Liver (tissue), 9 donors: Measurements from ENCODE around the gene AGA. TPM values are rescaled to one million over a fixed set of nuclear protein-coding genes. Genes with fewer than 3 reads are reported as not detected.
A peak's percentile ranks its signal among the peaks of the same experiment; 100 is the strongest.

Experiments
- DNase-seq: peaks from one replicate; pipeline ENCODE4 v3.0.0-alpha.2; 2017; ENCODE audit warnings: low spot score
- H3K27ac ChIP-seq, 2 donors: one replicate each; pipeline ENCODE4 v1.7.0; 2013; ENCODE audit warnings: inconsistent platforms in 2 of 2, low read length in 2 of 2, control low read depth in 1 of 2, low read depth in 1 of 2, mild to moderate bottlenecking in 1 of 2
- H3K27me3 ChIP-seq, 4 donors: one replicate each; pipeline versions ENCODE4 v1.6.1 to v1.7.0; 2013; ENCODE audit warnings: low read length in 3 of 4, inconsistent platforms in 1 of 4, mild to moderate bottlenecking in 1 of 4, moderate library complexity in 1 of 4; ENCODE audit not compliant: control insufficient read depth in 4 of 4, insufficient read depth in 4 of 4
- H3K36me3 ChIP-seq, 4 donors: one replicate each; pipeline versions ENCODE4 v1.6.1 to v1.7.0; 2013; ENCODE audit warnings: low read length in 3 of 4, mild to moderate bottlenecking in 3 of 4, low read depth in 1 of 4, moderate library complexity in 1 of 4; ENCODE audit not compliant: control insufficient read depth in 4 of 4, insufficient read depth in 3 of 4
- H3K4me1 ChIP-seq, 4 donors: one replicate each; pipeline versions ENCODE4 v1.6.1 to v1.7.0; 2013; ENCODE audit warnings: low read length in 3 of 4, mild to moderate bottlenecking in 3 of 4, moderate library complexity in 1 of 4; ENCODE audit not compliant: control insufficient read depth in 4 of 4, insufficient read depth in 4 of 4
- H3K4me3 ChIP-seq, 3 donors: one replicate each; pipeline versions ENCODE4 v1.6.1 to v1.7.0; 2013; ENCODE audit warnings: low read length in 3 of 3, control low read depth in 1 of 3, low read depth in 1 of 3, mild to moderate bottlenecking in 1 of 3
- H3K9ac ChIP-seq, 2 donors: one replicate each; pipeline ENCODE4 v1.7.0; 2013; ENCODE audit warnings: low read length in 2 of 2, mild to moderate bottlenecking in 2 of 2, moderate library complexity in 2 of 2, control low read depth in 1 of 2, low read depth in 1 of 2
- H3K9me3 ChIP-seq, 4 donors: one replicate each; pipeline versions ENCODE4 v1.6.1 to v1.7.0; 2013; ENCODE audit warnings: low read length in 3 of 4; ENCODE audit not compliant: control insufficient read depth in 4 of 4
- ATF3 ChIP-seq: IDR thresholded peaks from 2 replicates; pipeline ENCODE4 v1.6.1; 2016; ENCODE audit warnings: antibody characterized with exemption
- CTCF ChIP-seq: fragments of 150-350 bp; IDR thresholded peaks from 2 replicates; pipeline ENCODE4 v1.5.1; 2017; ENCODE audit warnings: improper control_type of control experiment, low read depth, low read length; ENCODE audit not compliant: missing input control
- EGR1 ChIP-seq, 2 donors: IDR thresholded peaks; 2 replicates each; pipeline ENCODE4 v1.6.1; 2016 to 2018; ENCODE audit warnings: antibody characterized with exemption in 2 of 2, low read depth in 2 of 2
- FOXA1 ChIP-seq: IDR thresholded peaks from 2 replicates; pipeline ENCODE4 v1.6.1; 2016; ENCODE audit warnings: antibody characterized with exemption
- FOXA2 ChIP-seq: IDR thresholded peaks from 2 replicates; pipeline ENCODE4 v1.6.1; 2016; ENCODE audit warnings: antibody characterized with exemption
- GABPA ChIP-seq, 2 donors: IDR thresholded peaks in 1 of 2; conservative IDR thresholded peaks in 1 of 2; 2 replicates each; pipeline ENCODE4 v1.6.1; 2016; ENCODE audit warnings: antibody characterized with exemption in 2 of 2, mild to moderate bottlenecking in 1 of 2, moderate library complexity in 1 of 2
- HNF4A ChIP-seq, 2 donors: conservative IDR thresholded peaks; 2 replicates each; pipeline ENCODE4 v1.6.1; 2016; ENCODE audit warnings: antibody characterized with exemption in 2 of 2, mild to moderate bottlenecking in 2 of 2
- HNF4G ChIP-seq: IDR thresholded peaks from 2 replicates; pipeline ENCODE4 v1.6.1; 2016; ENCODE audit warnings: antibody characterized with exemption
- JUND ChIP-seq, 2 donors: IDR thresholded peaks; 2 replicates each; pipeline ENCODE4 v1.6.1; 2016; ENCODE audit warnings: antibody characterized with exemption in 2 of 2
- MAX ChIP-seq: IDR thresholded peaks from 2 replicates; pipeline ENCODE4 v1.6.1; 2016; ENCODE audit warnings: antibody characterized with exemption
- NR2F2 ChIP-seq: IDR thresholded peaks from 2 replicates; pipeline ENCODE4 v1.6.1; 2016; ENCODE audit warnings: antibody characterized with exemption
- RAD21 ChIP-seq, 2 donors: IDR thresholded peaks; 2 replicates each; pipeline ENCODE4 v1.6.1; 2016; ENCODE audit warnings: antibody characterized with exemption in 2 of 2, mild to moderate bottlenecking in 2 of 2
- REST ChIP-seq: IDR thresholded peaks from 2 replicates; pipeline ENCODE4 v1.6.1; 2016; ENCODE audit warnings: antibody characterized with exemption, mild to moderate bottlenecking
- RXRA ChIP-seq, 2 donors: IDR thresholded peaks; 2 replicates each; pipeline ENCODE4 v1.6.1; 2017 to 2018; ENCODE audit warnings: antibody characterized with exemption in 2 of 2, mild to moderate bottlenecking in 1 of 2
- SP1 ChIP-seq: IDR thresholded peaks from 2 replicates; pipeline ENCODE4 v1.6.1; 2018; ENCODE audit warnings: antibody characterized with exemption, mild to moderate bottlenecking
- TAF1 ChIP-seq: conservative IDR thresholded peaks from 2 replicates; pipeline ENCODE4 v1.6.1; 2016; ENCODE audit warnings: antibody characterized with exemption, mild to moderate bottlenecking
- YY1 ChIP-seq: IDR thresholded peaks from 2 replicates; pipeline ENCODE4 v1.6.1; 2016; ENCODE audit warnings: antibody characterized with exemption, mild to moderate bottlenecking
- ZBTB33 ChIP-seq: IDR thresholded peaks from 2 replicates; pipeline ENCODE4 v1.6.1; 2016; ENCODE audit warnings: antibody characterized with exemption
- WGBS: extraction: QIAGEN DNeasy Blood & Tissue Kit; methylation state at CpG from one replicate; pipeline ENCODE4 v1.1.7; 2013; 5-methylcytosine and 5-hydroxymethylcytosine counted together
- polyA plus RNA-seq, 2 donors: library from polyadenylated mRNA; stranded (reverse) in 1 of 2; unstranded in 1 of 2; fragments of 200-250 nt in 1 of 2; fragments of >200 nt in 1 of 2; fragmentation: Nextera tagmentation in 1 of 2; extraction: Ambion mirVana in 1 of 2; gene quantifications; one replicate each; pipeline versions ENCODE4 v1.2.1 to v1.2.3, GENCODE V29; 2013 to 2015
- total RNA-seq, 2 donors: library from RNA; depleted of rRNA; stranded (reverse); fragments of >200 nt; gene quantifications; one replicate each; pipeline ENCODE4 v1.2.3, GENCODE V29; 2014
- donor health status: healthy.
- donor health status: healthy.
- donor health status: healthy.
- donor health status: healthy.
- donor health status: healthy.

Gene AGA
- total and polyA plus RNA-seq, 4 donors = 12.9 to 38.4 (median 35.6) TPM

- Histone ChIP-seq H3K27me3 (no peaks in the 10 kb centered on the region), H3K4me3 (no peak overlapping the region), H3K9me3 (no peaks in the 10 kb centered on the region), H3K4me1 (peaks cover 4 to 16% (median 12%) of the 10 kb centered on the region in 4 donors), H3K36me3 (no peaks in the 10 kb centered on the region), H3K9ac (no peak overlapping the region), H3K27ac (peak overlapping the region; percentile 15 to 28)
- peak; percentile 26 for TF ChIP-seq MAX
- no peak for TF ChIP-seq CTCF
- peak in 1 of 2 donors; percentile 53 for TF ChIP-seq JUND (IDR thresholded peaks at IDR 0.05)
- no peak for TF ChIP-seq GABPA (IDR thresholded peaks at IDR 0.05 in 1 of 2, conservative IDR thresholded peaks at IDR 0.05 in 1 of 2)
- peak; percentile 63 for TF ChIP-seq FOXA2
- no peak for TF ChIP-seq EGR1 (IDR thresholded peaks at IDR 0.05; ENCODE audit: low read depth in 2 of 2)
- TF ChIP-seq HNF4G = no peak
- TF ChIP-seq FOXA1 = peak; percentile 45
- peak; percentile 30 to 55 for TF ChIP-seq HNF4A (conservative IDR thresholded peaks at IDR 0.05)
- peak; percentile 78 for TF ChIP-seq ZBTB33
- TF ChIP-seq RXRA (IDR thresholded peaks at IDR 0.05) = peak; percentile 47 to 61
- peak; percentile 24 for TF ChIP-seq REST
- TF ChIP-seq TAF1 = no peak
- TF ChIP-seq SP1 = peak; percentile 57
- no peak for TF ChIP-seq NR2F2
- TF ChIP-seq YY1 = peak; percentile 85
- peak in 1 of 2 donors; percentile 29 for TF ChIP-seq RAD21 (IDR thresholded peaks at IDR 0.05)
- no peak for TF ChIP-seq ATF3
- 29% methylated on average over 5 of the region's 5 CpGs for WGBS
- DNase-seq = no peak
Measured at GRCh38 chr4:177411996-177412395, 30.2 kb downstream of the AGA start.
